GM12892 (cell line): ENCODE measurements around the gene PPP2R5C.

ENCODE experiments used
- POLR2A ChIP-seq: IDR thresholded peaks from 2 replicates; pipeline ENCODE4 v1.6.1; 2011; ENCODE audit warnings: low read depth, low read length, control low read depth
- TAF1 ChIP-seq: IDR thresholded peaks from 2 replicates; pipeline ENCODE4 v1.6.1; 2011; ENCODE audit warnings: low read depth, mild to moderate bottlenecking, control low read depth, low read length, borderline replicate concordance

DNA sequence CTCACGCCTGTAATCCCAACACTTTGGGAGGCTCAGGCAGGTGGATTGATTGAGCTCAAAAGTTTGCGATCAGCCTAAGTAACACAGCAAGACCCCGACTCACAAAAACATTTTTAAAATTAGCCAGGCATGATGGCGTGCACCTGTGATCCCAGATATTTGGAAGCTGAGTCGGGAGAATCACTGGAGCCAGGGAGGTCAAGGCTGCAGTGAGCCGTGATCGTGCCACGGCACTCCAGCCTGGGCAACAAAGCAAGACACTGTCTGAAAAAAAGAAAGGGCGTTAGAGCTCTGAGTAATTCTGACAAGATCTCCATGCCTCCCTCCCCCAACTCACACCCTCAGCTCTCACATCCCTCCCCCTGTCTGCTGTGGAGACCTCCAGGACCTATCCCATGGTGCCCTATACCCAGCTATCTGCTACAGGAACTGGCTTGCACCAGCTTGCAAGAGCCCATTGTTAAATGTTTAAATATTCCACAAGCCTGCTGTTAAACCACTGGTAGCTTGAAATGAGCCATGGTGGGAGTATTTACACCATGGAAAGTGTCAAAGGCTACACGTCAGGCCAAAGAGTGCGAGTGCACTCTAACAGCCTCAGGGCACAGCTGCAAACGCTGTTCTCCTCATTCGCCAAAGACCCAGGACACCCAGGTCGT is 35.1 kb upstream of the PPP2R5C start:
- no peak for TF ChIP-seq TAF1
- no peak for TF ChIP-seq POLR2A
